HG03135 (cell line): ENCODE data around the gene WNT6.
"Not testable (repeated sequence)": the region's sequence is repeated elsewhere in the genome, so short reads cannot be mapped to it uniquely, and the experiment has no call there.

ENCODE experiments used
- ATAC-seq: cut with Tn5 transposase; IDR thresholded peaks from one replicate; pipeline ENCODE4 v1.9.1; 2021; ENCODE audit warnings: mild to moderate bottlenecking, moderate library complexity; ENCODE audit not compliant: unreplicated experiment

The WNT6 gene

GRCh38 chr2:218829868-218830451 lies 29.6 kb upstream of the WNT6 start:
- no peak for ATAC-seq

- no peak for ATAC-seq
Measured at GRCh38 chr2:218830526-218831306, 28.9 kb upstream of the WNT6 start.

- ATAC-seq: no peak
Measured at GRCh38 chr2:218831378-218831990, 28.1 kb upstream of the WNT6 start, which contains the start of gene PRKAG3. Gene PRKAG3 (minus strand): TSS chr2:218831803.

GRCh38 chr2:218832081-218832480 lies 27.5 kb upstream of the WNT6 start:
- ATAC-seq: no peak

- ATAC-seq: no peak
Measured at GRCh38 chr2:218832520-218832919, 27.1 kb upstream of the WNT6 start.

GRCh38 chr2:218833023-218833609 lies 26.5 kb upstream of the WNT6 start:
- no peak for ATAC-seq

GRCh38 chr2:218834685-218835084 lies 24.9 kb upstream of the WNT6 start:
- no peak for ATAC-seq

GRCh38 chr2:218837495-218837894 lies 22.1 kb upstream of the WNT6 start:
- no peak for ATAC-seq

GRCh38 chr2:218839430-218839829 lies 20.2 kb upstream of the WNT6 start:
- no peak for ATAC-seq

- ATAC-seq: no peak
Measured at GRCh38 chr2:218839888-218840287, 19.7 kb upstream of the WNT6 start.

GRCh38 chr2:218844334-218844733 lies 15.3 kb upstream of the WNT6 start:
- ATAC-seq: not testable (repeated sequence)

- ATAC-seq: not testable (repeated sequence)
Measured at GRCh38 chr2:218846963-218847362, 12.6 kb upstream of the WNT6 start.

GRCh38 chr2:218849721-218850120 lies 9.9 kb upstream of the WNT6 start:
- ATAC-seq: no peak

- ATAC-seq: no peak
Measured at GRCh38 chr2:218850796-218851195, 8.8 kb upstream of the WNT6 start.

GRCh38 chr2:218851286-218851685 lies 8.3 kb upstream of the WNT6 start:
- ATAC-seq: no peak

GRCh38 chr2:218852911-218853667 lies 6.5 kb upstream of the WNT6 start:
- no peak for ATAC-seq

GRCh38 chr2:218853766-218854165 lies 5.8 kb upstream of the WNT6 start:
- no peak for ATAC-seq

GRCh38 chr2:218854860-218855259 lies 4.7 kb upstream of the WNT6 start:
- no peak for ATAC-seq

GRCh38 chr2:218855305-218856166 lies 4.1 kb upstream of the WNT6 start:
- no peak for ATAC-seq
